GM18502 (cell line): ENCODE measurements around the gene WDR88.
"Not testable (repeated sequence)": the region's sequence is repeated elsewhere in the genome, so short reads cannot be mapped to it uniquely, and the experiment has no call there.

ENCODE experiments used
- ATAC-seq: cut with Tn5 transposase; IDR thresholded peaks from one replicate; pipeline ENCODE4 v1.9.1; 2021; ENCODE audit warnings: mild to moderate bottlenecking; ENCODE audit not compliant: unreplicated experiment, poor library complexity

WDR88 gene

GRCh38 chr19:33208371-33208895, 76.5 kb downstream of the WDR88 start:
- ATAC-seq = no peak

- no peak for ATAC-seq
Observed at GRCh38 chr19:33208904-33209849, 77.3 kb downstream of the WDR88 start.

GRCh38 chr19:33209850-33210230, 77.9 kb downstream of the WDR88 start:
- ATAC-seq = not testable (repeated sequence)

GRCh38 chr19:33210266-33210940, 78.5 kb downstream of the WDR88 start:
- ATAC-seq = no peak

DNA sequence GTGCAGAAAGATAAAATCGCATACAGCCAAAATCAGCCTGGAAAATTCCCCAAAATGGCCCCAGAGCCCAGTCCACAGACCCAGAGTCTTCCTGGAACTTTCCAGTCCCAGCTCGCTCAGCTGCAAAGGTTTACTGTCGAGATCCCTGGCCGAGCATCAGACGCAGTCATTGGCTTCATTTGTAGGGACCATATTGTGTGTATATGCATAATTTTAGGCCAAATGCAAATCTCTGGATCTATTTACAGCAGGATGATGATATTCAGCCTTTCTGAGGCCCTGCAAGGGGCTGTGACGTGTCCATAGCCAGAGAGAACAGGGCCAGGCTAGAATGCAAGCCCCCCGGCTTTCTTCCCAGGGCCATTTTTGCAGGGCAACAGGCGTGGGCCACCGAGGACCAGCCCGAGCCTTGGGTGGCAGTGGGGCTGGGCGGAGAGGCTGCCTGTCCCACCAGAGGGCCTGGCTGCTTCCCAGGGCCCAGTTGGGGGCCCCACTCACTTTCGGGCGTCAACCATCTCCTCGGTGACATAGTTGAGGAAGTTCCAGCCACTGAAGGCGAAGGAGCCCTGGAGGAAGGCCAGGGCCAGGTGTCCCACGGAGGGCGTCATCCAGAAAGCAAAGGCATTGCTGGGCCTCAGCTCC, 80.0 kb downstream of the WDR88 start:
- no peak for ATAC-seq

DNA sequence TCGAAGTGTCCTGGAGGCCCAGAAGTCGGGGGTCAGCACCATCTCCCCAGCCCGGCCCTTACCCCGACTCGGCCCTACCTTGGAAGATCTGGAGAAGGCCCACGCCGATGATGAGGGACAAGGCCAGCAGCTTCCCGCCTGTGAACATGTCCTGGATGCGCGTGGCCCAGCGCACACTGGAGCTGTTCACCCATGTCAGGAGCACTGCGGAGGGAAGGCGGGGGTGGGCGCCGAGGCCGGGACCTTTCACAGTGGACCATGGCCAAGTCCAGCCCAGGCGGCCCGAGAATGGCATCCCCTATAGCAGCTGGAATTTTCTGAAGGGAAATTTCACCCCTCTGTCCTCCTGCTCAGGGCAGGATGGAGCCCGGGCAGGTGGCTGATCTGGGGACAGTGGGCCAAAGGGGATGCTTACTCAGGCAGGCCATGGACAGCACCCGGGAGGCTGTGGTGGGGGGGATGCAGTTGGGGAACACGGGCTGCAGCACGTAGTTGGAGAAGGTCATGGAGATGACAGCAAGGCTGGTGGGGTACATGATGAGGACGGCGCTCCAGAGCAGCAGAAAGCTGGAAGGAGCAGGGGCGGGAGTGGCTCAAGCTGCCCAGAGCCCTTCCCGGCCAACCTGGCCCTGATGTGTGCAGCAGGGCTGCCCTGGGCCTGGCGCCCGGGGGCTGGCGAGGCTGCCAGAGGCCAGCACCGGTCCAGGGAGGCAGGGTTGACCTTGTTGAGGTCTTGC, 80.7 kb downstream of the WDR88 start:
- no peak for ATAC-seq

GRCh38 chr19:33214596-33214995, 82.7 kb downstream of the WDR88 start:
- no peak for ATAC-seq

- ATAC-seq = no peak
Observed at GRCh38 chr19:33215438-33216197, 83.7 kb downstream of the WDR88 start.

DNA sequence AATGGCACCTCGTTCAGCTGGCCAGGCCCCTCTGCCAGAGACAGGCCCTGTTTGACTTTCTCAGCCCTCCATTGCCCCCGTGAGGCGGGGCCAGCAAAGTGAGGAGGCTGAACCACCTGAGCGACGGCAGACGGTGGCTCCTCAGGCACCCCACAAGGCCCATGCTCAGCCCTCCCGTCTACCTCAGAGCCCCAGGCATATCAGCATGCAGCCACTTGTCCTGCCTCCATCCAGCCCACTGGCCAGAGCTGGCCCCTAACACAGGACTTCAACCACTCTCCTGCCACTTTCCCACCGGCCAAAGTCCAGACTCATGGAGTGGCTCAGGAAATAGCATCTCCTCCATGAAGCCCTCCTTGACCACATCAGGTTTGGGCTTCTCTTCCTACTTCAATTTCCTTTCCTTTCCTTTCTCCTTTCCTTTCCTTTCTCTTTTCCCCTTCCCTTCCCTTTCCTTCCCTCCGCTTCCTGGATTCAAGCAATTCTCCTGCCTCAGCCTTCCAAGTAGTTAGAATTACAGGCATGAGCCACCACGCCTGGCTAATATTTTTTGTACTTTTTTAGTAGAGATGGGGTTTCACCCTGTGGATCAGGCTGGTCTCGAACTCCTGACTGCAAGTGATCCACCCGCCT, 84.4 kb downstream of the WDR88 start:
- no peak for ATAC-seq

- ATAC-seq = no peak
Observed at GRCh38 chr19:33217881-33218280, 86.0 kb downstream of the WDR88 start.

- no peak for ATAC-seq
Observed at GRCh38 chr19:33219261-33219815, 87.4 kb downstream of the WDR88 start.

- ATAC-seq = no peak
Observed at GRCh38 chr19:33220115-33220514, 88.2 kb downstream of the WDR88 start.

GRCh38 chr19:33220735-33221134, 88.8 kb downstream of the WDR88 start:
- ATAC-seq = no peak

DNA sequence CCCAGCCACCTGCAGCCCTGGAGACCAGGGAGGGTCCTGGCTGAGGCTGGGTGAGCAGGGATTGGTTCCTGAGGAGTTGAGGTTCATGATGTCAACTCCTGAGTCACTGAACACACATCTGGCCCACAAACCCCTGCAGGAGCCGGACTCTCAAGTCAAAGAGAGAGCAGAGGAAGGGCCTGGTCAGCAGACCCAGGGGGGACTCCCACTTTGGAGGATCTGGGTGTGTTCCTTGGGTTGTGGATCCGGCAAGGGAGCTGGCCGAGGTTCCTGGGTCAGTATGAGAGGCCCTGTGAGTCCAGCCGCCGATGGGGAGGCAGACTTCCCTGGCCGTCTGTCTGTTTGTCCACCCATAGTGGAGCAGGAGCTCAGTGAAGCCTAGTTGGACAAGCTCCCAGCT, 89.7 kb downstream of the WDR88 start:
- no peak for ATAC-seq

- not testable (repeated sequence) for ATAC-seq
Observed at GRCh38 chr19:33222255-33222654, 90.3 kb downstream of the WDR88 start.

GRCh38 chr19:33224694-33225457, 93.0 kb downstream of the WDR88 start:
- no peak for ATAC-seq
